Measurements from ENCODE around the gene EXOSC5. TPM values are rescaled to one million over a fixed set of nuclear protein-coding genes. Genes with fewer than 3 reads are reported as not detected.

EXOSC5 gene
- polyA plus RNA-seq, 1 donor from 2014 or later: 42.0 TPM

DNA sequence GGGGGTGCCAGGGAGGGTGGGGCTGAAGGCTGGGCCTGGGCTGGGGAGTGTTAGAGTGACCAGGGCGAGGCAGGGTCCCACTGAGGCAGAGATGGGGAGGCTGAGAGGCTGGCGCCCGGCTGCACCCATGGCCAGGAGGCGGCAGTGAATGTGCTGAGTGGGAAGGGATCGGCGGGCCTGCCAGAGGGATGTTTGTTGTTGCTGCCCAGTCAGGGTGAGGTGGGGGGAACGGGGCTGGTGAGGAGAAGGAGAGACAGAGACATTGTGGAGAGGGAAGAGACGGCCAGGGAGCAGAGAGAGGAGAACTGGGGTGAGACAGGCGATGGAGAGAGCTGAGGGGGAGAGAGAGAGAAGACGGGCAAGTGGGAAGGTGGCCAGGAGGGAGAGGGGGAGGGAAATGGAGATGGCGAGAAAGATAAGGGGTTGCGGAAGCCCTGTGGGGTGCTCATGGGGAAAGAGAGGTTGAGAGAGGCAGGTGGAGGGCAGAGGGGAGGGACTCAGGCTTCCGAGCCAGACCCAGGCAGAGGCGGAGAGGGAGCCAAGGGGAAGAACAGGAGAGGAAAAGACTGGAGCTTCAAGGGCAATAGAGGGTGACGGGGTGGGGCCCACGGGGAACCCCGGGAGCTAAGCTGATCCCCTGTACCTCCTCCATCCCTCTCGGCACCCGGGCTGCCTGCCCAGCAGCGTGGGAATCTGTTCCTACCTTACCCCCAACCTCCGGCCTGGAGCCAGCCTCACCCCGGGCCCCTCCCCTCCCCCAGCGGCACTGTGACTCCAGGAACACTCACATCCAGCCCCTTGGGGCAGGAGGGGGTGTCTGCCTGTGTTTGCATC, 30.7 kb upstream of the EXOSC5 start:
- Histone ChIP-seq H4K20me1 (ENCODE audit: insufficient read depth) (no peaks in the 10 kb centered on the region), H3F3A (ENCODE audit: insufficient read depth, low read length, poor library complexity, severe bottlenecking) (no peaks in the 10 kb centered on the region), H3K79me2 (replicated peaks; ENCODE audit: insufficient read depth, low read length) (no peaks in the 10 kb centered on the region), H3K9me2 (ENCODE audit: insufficient read depth, low read length) (no peaks in the 10 kb centered on the region), H3K36me3 (ENCODE audit: insufficient read depth, low read length) (no peaks in the 10 kb centered on the region), H3K9me3 (ENCODE audit: low read length) (no peaks in the 10 kb centered on the region), H3K9ac (ENCODE audit: low read length) (no peak overlapping the region), H2AFZ (ENCODE audit: low read depth, low read length) (no peak overlapping the region), H3K27ac (ENCODE audit: low read length) (no peak overlapping the region), H3K4me2 (ENCODE audit: low read length) (no peak overlapping the region), H3K4me3 (ENCODE audit: low read length) (no peak overlapping the region), H3K27me3 (ENCODE audit: insufficient read depth, low read depth, low read length) (no peaks in the 10 kb centered on the region)
- no peak for TF ChIP-seq TAF1 (IDR thresholded peaks at IDR 0.05; ENCODE audit: low read depth)
- TF ChIP-seq, protein P1, sequence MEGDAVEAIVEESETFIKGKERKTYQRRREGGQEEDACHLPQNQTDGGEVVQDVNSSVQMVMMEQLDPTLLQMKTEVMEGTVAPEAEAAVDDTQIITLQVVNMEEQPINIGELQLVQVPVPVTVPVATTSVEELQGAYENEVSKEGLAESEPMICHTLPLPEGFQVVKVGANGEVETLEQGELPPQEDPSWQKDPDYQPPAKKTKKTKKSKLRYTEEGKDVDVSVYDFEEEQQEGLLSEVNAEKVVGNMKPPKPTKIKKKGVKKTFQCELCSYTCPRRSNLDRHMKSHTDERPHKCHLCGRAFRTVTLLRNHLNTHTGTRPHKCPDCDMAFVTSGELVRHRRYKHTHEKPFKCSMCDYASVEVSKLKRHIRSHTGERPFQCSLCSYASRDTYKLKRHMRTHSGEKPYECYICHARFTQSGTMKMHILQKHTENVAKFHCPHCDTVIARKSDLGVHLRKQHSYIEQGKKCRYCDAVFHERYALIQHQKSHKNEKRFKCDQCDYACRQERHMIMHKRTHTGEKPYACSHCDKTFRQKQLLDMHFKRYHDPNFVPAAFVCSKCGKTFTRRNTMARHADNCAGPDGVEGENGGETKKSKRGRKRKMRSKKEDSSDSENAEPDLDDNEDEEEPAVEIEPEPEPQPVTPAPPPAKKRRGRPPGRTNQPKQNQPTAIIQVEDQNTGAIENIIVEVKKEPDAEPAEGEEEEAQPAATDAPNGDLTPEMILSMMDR (IDR thresholded peaks at IDR 0.05; ENCODE audit: poor library complexity, severe bottlenecking): no peak
- TF ChIP-seq, protein P2, sequence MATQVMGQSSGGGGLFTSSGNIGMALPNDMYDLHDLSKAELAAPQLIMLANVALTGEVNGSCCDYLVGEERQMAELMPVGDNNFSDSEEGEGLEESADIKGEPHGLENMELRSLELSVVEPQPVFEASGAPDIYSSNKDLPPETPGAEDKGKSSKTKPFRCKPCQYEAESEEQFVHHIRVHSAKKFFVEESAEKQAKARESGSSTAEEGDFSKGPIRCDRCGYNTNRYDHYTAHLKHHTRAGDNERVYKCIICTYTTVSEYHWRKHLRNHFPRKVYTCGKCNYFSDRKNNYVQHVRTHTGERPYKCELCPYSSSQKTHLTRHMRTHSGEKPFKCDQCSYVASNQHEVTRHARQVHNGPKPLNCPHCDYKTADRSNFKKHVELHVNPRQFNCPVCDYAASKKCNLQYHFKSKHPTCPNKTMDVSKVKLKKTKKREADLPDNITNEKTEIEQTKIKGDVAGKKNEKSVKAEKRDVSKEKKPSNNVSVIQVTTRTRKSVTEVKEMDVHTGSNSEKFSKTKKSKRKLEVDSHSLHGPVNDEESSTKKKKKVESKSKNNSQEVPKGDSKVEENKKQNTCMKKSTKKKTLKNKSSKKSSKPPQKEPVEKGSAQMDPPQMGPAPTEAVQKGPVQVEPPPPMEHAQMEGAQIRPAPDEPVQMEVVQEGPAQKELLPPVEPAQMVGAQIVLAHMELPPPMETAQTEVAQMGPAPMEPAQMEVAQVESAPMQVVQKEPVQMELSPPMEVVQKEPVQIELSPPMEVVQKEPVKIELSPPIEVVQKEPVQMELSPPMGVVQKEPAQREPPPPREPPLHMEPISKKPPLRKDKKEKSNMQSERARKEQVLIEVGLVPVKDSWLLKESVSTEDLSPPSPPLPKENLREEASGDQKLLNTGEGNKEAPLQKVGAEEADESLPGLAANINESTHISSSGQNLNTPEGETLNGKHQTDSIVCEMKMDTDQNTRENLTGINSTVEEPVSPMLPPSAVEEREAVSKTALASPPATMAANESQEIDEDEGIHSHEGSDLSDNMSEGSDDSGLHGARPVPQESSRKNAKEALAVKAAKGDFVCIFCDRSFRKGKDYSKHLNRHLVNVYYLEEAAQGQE (IDR thresholded peaks at IDR 0.05; ENCODE audit: borderline replicate concordance): no peak
- TF ChIP-seq EP300 (conservative IDR thresholded peaks at IDR 0.05; ENCODE audit: poor library complexity, severe bottlenecking): no peak
- TF ChIP-seq MXI1 (conservative IDR thresholded peaks at IDR 0.05; ENCODE audit: poor library complexity, severe bottlenecking): no peak

DNA sequence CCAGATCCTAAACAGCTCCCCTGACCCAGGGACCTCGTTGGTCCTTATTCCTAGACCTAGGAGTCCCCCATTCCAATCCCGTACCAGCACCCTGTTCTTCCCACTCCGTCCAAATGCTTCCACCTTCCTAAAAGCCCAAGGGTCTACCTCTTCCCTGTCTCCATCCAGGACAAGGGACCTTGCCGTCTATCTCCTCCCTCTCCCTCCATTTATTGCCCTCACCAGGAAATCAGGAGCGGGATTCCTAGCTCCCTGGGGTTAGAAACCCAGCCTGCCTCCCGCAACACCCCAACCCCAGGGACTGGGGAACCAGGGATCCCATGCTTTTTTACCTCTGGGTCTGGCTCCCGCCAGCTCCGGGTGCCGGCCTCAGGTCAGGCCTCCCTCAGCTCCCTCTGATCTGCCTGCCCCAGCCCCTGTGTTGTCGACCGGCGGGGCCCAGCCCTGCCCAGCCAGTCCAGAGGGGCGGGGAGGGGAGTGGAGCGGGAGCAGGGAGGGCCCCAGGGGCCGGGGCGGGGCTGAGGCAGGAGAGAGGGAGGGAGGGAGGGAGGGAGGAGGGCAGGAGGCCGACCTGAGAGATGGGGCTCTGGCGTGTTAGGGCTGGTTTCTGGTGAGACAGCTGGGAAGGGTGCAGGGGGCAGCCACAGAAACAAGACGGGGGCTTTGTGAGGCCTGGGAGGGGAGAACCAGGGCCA, 29.9 kb upstream of the EXOSC5 start, which contains the start of gene B3GNT8:
Gene B3GNT8 (minus strand): TSS at position 423 of the 695 bp plus-strand sequence. CDS start 596 bp downstream, outside the sequence.
- TF ChIP-seq SMC3 (conservative IDR thresholded peaks at IDR 0.05; ENCODE audit: poor library complexity) (no peak), EZH2 (IDR thresholded peaks at IDR 0.05; ENCODE audit: borderline replicate concordance, insufficient read depth, low read length, poor library complexity, severe bottlenecking) (no peak), RAD21 (conservative IDR thresholded peaks at IDR 0.05) (no peak), MXI1 (conservative IDR thresholded peaks at IDR 0.05; ENCODE audit: poor library complexity, severe bottlenecking) (no peak), TAF1 (IDR thresholded peaks at IDR 0.05; ENCODE audit: low read depth) (no peak), POLR2AphosphoS5 (IDR thresholded peaks at IDR 0.05) (no peak), EP300 (conservative IDR thresholded peaks at IDR 0.05; ENCODE audit: poor library complexity, severe bottlenecking) (no peak)
- TF ChIP-seq, protein P1 (IDR thresholded peaks at IDR 0.05; ENCODE audit: poor library complexity, severe bottlenecking): no peak
- TF ChIP-seq, protein P2 (IDR thresholded peaks at IDR 0.05; ENCODE audit: borderline replicate concordance): no peak
- Histone ChIP-seq H4K20me1 (ENCODE audit: insufficient read depth) (no peaks in the 10 kb centered on the region), H3K27ac (ENCODE audit: low read length) (no peak within 1 kb of the TSS), H3K36me3 (ENCODE audit: insufficient read depth, low read length) (no peaks in the 10 kb centered on the region), H3K9ac (ENCODE audit: low read length) (no peak within 1 kb of the TSS), H3K4me2 (ENCODE audit: low read length) (no peak within 1 kb of the TSS), H3F3A (ENCODE audit: insufficient read depth, low read length, poor library complexity, severe bottlenecking) (no peaks in the 10 kb centered on the region), H2AFZ (ENCODE audit: low read depth, low read length) (no peak within 1 kb of the TSS), H3K27me3 (ENCODE audit: insufficient read depth, low read depth, low read length) (no peaks in the 10 kb centered on the region), H3K9me2 (ENCODE audit: insufficient read depth, low read length) (no peaks in the 10 kb centered on the region), H3K9me3 (ENCODE audit: low read length) (no peaks in the 10 kb centered on the region), H3K4me3 (ENCODE audit: low read length) (no peak within 1 kb of the TSS), H3K79me2 (replicated peaks; ENCODE audit: insufficient read depth, low read length) (no peaks in the 10 kb centered on the region)
